ENCODE results near the gene PROCR. TPM values are rescaled to one million over a fixed set of nuclear protein-coding genes. Genes with fewer than 3 reads are reported as not detected.
A peak's percentile ranks its signal among the peaks of the same experiment; 100 is the strongest.
"Not testable (repeated sequence)": the region's sequence is repeated elsewhere in the genome, so short reads cannot be mapped to it uniquely, and the experiment has no call there.

PROCR gene
- total and polyA plus RNA-seq, 4 donors: 45.0 to 128 (median 78.2) TPM

DNA sequence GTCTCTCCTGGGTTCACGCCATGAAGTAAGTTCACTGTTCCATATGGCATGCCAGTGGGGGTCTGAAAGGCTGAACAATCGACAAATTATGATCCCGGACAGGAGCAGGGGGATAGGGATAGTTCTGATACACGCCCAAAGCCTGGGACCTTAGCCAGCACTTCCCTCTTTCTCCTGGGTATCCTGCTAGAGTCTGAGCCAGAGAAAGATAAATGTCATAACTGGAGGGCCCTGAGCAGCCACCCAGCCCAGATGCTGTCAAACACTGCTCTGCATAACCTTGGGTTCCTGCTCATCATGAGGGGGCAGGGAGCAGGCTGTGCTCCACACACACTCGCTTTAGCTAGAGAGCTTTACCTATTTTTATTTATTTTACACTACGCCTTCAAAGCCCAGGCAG lies 37.0 kb upstream of the PROCR start:
- Histone ChIP-seq H3K4me1 (ENCODE audit: control insufficient read depth in 1 of 2, insufficient read depth in 2 of 2, low read length in 2 of 2) (peaks cover 0 to 4% of the 10 kb centered on the region in 2 donors), H3K27ac (ENCODE audit: low read depth in 1 of 2, low read length in 2 of 2) (peak overlapping the region in 1 of 2 donors; percentile 86), H3K36me3 (ENCODE audit: control insufficient read depth in 1 of 2, insufficient read depth in 2 of 2, low read length in 1 of 2) (peaks cover 0 to 5% of the 10 kb centered on the region in 2 donors), H3K27me3 (ENCODE audit: control insufficient read depth in 1 of 2, insufficient read depth in 2 of 2, low read length in 1 of 2) (no peaks in the 10 kb centered on the region), H3K4me3 (ENCODE audit: low read length in 2 of 2) (no peak overlapping the region), H3K9me3 (ENCODE audit: control insufficient read depth, low read length) (no peaks in the 10 kb centered on the region)
- intact Hi-C loops (cut with DNase I): no loop called here
- WGBS, 2 donors: 38 to 46% methylated on average over 6 of the region's 6 CpGs
- ATAC-seq (ENCODE audit: low FRiP score) (peak; percentile 38), DNase-seq (no peak)

DNA sequence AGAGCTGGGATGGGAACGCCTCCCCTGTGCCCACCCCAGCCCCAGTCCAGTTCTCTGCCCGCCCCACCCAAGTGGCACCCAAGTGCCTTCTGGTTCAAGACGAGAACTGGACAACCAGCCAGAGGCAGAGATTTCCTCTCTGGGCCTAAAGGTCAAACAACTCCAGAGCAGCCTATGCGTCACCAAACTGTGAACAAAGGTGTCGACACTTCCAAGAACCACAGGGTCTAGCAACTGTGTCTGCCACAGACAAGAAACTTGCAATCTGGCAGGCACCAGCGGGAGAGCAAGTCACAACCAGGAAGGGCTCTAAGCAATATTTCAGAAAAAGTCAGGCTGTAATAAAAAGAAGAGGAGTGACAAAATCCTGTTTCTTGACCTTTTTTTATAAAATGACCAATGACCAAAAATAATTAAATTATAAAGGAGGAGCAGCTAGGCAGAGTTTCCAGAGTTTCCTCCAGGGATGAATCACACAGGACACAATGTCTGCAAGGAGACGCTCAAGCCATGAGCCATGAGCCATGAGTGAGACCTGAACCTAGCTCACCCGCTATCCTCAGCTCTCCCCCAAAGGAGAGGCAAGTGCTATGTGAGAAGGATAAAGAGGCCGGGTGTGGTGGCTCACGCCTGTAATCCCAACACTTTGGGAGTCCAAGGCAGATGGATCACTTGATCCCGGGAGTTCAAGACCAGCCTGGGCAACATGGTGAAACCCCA lies 35.8 kb upstream of the PROCR start:
- ATAC-seq (ENCODE audit: low FRiP score): peak; percentile 39
- peaks cover 0 to 3% of the 10 kb centered on the region in 2 donors for H3K36me3 ChIP-seq (ENCODE audit: control insufficient read depth in 1 of 2, insufficient read depth in 2 of 2, low read length in 1 of 2)
- H3K27me3 ChIP-seq (ENCODE audit: control insufficient read depth in 1 of 2, insufficient read depth in 2 of 2, low read length in 1 of 2): no peaks in the 10 kb centered on the region
- DNase-seq: no peak
- 91 to 92% methylated on average over 11 of the region's 11 CpGs for WGBS, 2 donors
- no peak overlapping the region for H3K27ac ChIP-seq (ENCODE audit: low read depth in 1 of 2, low read length in 2 of 2)
- intact Hi-C loops (cut with DNase I): no loop called here
- no peak overlapping the region for H3K4me3 ChIP-seq (ENCODE audit: low read length in 2 of 2)
- H3K9me3 ChIP-seq (ENCODE audit: control insufficient read depth, low read length): no peaks in the 10 kb centered on the region
- peaks cover 0 to 4% of the 10 kb centered on the region in 2 donors for H3K4me1 ChIP-seq (ENCODE audit: control insufficient read depth in 1 of 2, insufficient read depth in 2 of 2, low read length in 2 of 2)

DNA sequence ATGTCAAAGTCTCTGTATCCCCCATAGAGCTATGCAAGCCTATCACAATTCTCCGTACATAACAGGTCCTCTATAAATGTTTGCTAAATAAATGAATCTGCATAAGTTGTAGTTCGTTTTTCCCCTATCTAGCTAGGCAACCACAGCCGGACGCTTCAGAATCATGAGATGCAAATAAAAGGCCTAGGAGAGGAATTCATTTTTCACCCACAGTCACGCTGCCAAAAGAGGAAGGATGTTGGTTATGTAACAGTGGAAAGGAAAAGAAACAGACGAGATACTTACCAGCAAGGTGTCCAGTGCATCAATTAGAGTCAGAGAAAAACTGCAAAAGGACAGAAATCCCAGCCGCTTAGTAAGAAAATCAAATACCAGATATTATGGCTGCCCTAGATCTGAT lies 27.2 kb upstream of the PROCR start:
- H3K27ac ChIP-seq (ENCODE audit: low read depth in 1 of 2, low read length in 2 of 2): no peak overlapping the region
- H3K27me3 ChIP-seq (ENCODE audit: control insufficient read depth in 1 of 2, insufficient read depth in 2 of 2, low read length in 1 of 2): no peaks in the 10 kb centered on the region
- WGBS, 2 donors: 72 to 75% methylated on average over 7 of the region's 7 CpGs
- no peaks in the 10 kb centered on the region for H3K4me1 ChIP-seq (ENCODE audit: control insufficient read depth in 1 of 2, insufficient read depth in 2 of 2, low read length in 2 of 2)
- intact Hi-C loops (cut with DNase I): loop anchor here in 1 of 2 donors (5.0 kb wide), 3 partner anchors 47 to 133 kb away; partner anchors contain the start of gene MMP24OS
- no peak overlapping the region for H3K4me3 ChIP-seq (ENCODE audit: low read length in 2 of 2)
- no peak for ATAC-seq (ENCODE audit: low FRiP score)
- DNase-seq: no peak
- H3K9me3 ChIP-seq (ENCODE audit: control insufficient read depth, low read length): no peaks in the 10 kb centered on the region
- H3K36me3 ChIP-seq (ENCODE audit: control insufficient read depth in 1 of 2, insufficient read depth in 2 of 2, low read length in 1 of 2): no peaks in the 10 kb centered on the region

DNA sequence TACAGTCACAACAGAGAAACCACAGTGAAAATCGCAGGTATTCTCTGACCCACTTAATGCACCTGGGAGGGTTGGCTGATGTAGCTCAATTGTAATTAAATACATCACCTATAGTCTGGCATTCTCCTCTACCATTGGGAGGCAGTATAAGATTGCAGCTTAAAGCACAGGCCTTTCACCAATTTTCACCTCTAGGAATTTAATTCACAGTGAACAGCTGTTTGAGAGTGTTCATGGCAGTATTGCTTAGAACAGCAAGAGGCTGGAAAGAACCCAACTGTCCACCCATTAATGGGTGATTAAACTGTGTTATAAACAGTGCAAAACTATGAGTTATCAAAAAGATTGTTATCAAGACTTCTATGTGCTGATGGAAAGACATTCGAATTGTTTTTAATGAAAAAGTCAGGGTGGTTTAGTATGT lies 26.7 kb upstream of the PROCR start:
- WGBS, 2 donors: 55 to 72% methylated on average over 2 of the region's 2 CpGs
- Histone ChIP-seq H3K9me3 (ENCODE audit: control insufficient read depth, low read length) (no peaks in the 10 kb centered on the region), H3K27me3 (ENCODE audit: control insufficient read depth in 1 of 2, insufficient read depth in 2 of 2, low read length in 1 of 2) (no peaks in the 10 kb centered on the region), H3K36me3 (ENCODE audit: control insufficient read depth in 1 of 2, insufficient read depth in 2 of 2, low read length in 1 of 2) (no peaks in the 10 kb centered on the region), H3K4me3 (ENCODE audit: low read length in 2 of 2) (no peak overlapping the region), H3K4me1 (ENCODE audit: control insufficient read depth in 1 of 2, insufficient read depth in 2 of 2, low read length in 2 of 2) (no peaks in the 10 kb centered on the region), H3K27ac (ENCODE audit: low read depth in 1 of 2, low read length in 2 of 2) (no peak overlapping the region)
- intact Hi-C loops (cut with DNase I): loop anchor here in 1 of 2 donors (5.0 kb wide), 3 partner anchors 48 to 132 kb away; partner anchors contain the start of gene MMP24OS
- ATAC-seq (ENCODE audit: low FRiP score) (no peak), DNase-seq (no peak)

DNA sequence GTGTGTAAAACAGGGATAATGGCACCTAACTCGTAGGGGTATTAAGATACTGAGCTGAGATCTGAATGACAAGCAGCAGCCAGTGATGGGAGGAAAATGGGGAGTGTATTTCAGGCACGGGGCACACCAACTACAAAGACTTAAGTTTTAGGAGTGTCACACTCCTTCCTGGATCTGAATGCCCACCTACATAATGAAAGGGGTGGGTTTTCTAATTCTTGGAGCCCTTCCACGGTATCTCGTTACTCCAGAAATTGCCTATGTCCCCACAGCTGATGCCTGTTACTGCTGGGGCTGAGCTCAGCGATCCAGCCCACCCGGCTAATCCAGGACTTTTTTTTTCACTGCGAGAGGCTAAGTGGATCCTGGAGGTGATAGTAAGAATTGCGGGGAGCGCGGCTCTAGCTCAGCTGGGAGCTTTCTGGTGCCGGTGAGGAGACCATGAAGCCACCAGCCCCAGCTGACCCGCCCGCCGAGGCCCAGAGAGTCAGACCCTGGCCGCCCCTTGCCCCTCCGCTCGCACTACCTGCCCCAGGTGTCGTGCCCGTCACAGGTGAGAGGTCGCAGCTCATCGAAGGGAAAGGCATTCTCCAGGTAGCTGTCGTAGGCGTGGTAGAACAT lies 25.5 kb upstream of the PROCR start:
- peak; percentile 47 for ATAC-seq (ENCODE audit: low FRiP score)
- Histone ChIP-seq H3K4me3 (ENCODE audit: low read length in 2 of 2) (peak overlapping the region; percentile 36 to 49), H3K9me3 (ENCODE audit: control insufficient read depth, low read length) (no peaks in the 10 kb centered on the region), H3K4me1 (ENCODE audit: control insufficient read depth in 1 of 2, insufficient read depth in 2 of 2, low read length in 2 of 2) (no peaks in the 10 kb centered on the region), H3K36me3 (ENCODE audit: control insufficient read depth in 1 of 2, insufficient read depth in 2 of 2, low read length in 1 of 2) (no peaks in the 10 kb centered on the region), H3K27me3 (ENCODE audit: control insufficient read depth in 1 of 2, insufficient read depth in 2 of 2, low read length in 1 of 2) (no peaks in the 10 kb centered on the region), H3K27ac (ENCODE audit: low read depth in 1 of 2, low read length in 2 of 2) (peak overlapping the region in 1 of 2 donors; percentile 1)
- WGBS, 2 donors: 6% methylated on average over 23 of the region's 23 CpGs
- DNase-seq: peak; percentile 51 to 77
- intact Hi-C loops (cut with DNase I): loop anchor here in 1 of 2 donors (5.0 kb wide), 3 partner anchors 49 to 131 kb away; partner anchors contain the start of gene MMP24OS

DNA sequence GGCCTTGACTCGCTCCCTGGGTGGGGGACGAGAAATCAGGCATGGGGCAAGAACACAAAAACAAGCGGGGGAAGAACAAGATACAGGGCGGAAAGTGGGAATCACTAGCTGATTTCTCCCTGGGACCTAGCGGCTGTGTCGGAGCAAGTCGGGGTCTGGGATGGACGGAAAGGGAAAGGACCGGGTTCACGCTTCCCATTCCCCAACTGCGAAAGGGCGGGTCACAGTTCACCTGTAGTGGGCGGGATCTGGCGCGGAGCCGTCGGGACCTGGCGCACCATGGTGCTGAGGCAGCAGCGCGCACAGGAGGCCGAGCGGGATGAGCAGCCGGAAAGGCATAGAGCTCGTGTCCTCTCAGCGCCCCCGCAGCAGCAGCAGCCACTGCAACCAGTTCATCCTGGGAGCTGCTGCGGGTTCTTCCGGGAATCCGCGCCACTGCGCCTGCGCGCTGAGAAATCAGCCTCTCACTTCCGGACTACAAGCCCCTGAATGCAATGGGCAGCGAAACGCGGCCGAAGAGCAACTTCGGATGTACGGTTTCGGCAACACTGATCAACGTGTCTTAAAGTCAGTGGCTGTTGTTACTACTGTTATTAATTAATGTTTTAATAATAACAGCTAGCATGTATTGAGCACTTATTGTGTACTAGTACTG lies 24.8 kb upstream of the PROCR start, which contains the start of gene EDEM2:
EDEM2 (minus strand) TSS at position 417 of the 655 bp plus-strand sequence; CDS start at position 339, 78 bp downstream.
- Histone ChIP-seq H3K4me3 (ENCODE audit: low read length in 2 of 2) (peak within 1 kb of the TSS; percentile 45 to 49), H3K36me3 (ENCODE audit: control insufficient read depth in 1 of 2, insufficient read depth in 2 of 2, low read length in 1 of 2) (no peaks in the 10 kb centered on the region), H3K27me3 (ENCODE audit: control insufficient read depth in 1 of 2, insufficient read depth in 2 of 2, low read length in 1 of 2) (no peaks in the 10 kb centered on the region), H3K4me1 (ENCODE audit: control insufficient read depth in 1 of 2, insufficient read depth in 2 of 2, low read length in 2 of 2) (no peaks in the 10 kb centered on the region), H3K9me3 (ENCODE audit: control insufficient read depth, low read length) (no peaks in the 10 kb centered on the region), H3K27ac (ENCODE audit: low read depth in 1 of 2, low read length in 2 of 2) (peak within 1 kb of the TSS in 1 of 2 donors; percentile 10)
- peak; percentile 96 for ATAC-seq (ENCODE audit: low FRiP score)
- DNase-seq: peak; percentile 96 to 99
- 0% methylated on average over 42 of the region's 42 CpGs for WGBS, 2 donors
- intact Hi-C loops (cut with DNase I): loop anchor here in 1 of 2 donors (5.0 kb wide), 3 partner anchors 50 to 130 kb away; partner anchors contain the start of gene MMP24OS

DNA sequence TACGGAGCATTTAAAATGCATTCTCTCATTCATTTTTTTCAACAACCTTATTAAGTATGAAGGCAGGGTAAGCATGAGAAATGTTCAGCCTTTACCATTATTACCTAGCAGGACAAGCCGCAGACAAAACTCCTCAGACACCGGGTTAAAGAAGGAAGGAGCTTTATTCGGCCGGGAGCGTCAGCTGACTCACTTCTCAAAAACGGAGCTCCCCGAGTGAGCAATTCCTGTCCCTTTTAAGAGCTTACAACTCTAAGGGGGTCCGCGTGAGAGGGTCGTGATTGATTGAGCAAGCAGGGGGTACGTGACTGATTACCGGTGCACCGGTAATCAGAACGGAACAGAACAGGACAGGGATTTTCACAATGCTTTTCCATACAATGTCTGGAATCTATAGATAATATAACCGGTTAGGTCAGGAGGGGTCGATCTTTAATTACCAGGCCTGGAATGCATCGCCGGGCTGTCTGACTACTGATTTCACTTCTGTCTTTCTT lies 24.2 kb upstream of the PROCR start:
- not testable (repeated sequence) for H3K9me3 ChIP-seq (ENCODE audit: control insufficient read depth, low read length); H3K4me1 ChIP-seq (ENCODE audit: control insufficient read depth in 1 of 2, insufficient read depth in 2 of 2, low read length in 2 of 2); ATAC-seq (ENCODE audit: low FRiP score); H3K27me3 ChIP-seq (ENCODE audit: control insufficient read depth in 1 of 2, insufficient read depth in 2 of 2, low read length in 1 of 2); H3K36me3 ChIP-seq (ENCODE audit: control insufficient read depth in 1 of 2, insufficient read depth in 2 of 2, low read length in 1 of 2)
- intact Hi-C loops (cut with DNase I): loop anchor here in 1 of 2 donors (5.0 kb wide), 3 partner anchors 50 to 130 kb away; partner anchors contain the start of gene MMP24OS
- peak overlapping the region in 1 of 2 donors; percentile 10 for H3K27ac ChIP-seq (ENCODE audit: low read depth in 1 of 2, low read length in 2 of 2)
- H3K4me3 ChIP-seq (ENCODE audit: low read length in 2 of 2): peak overlapping the region; percentile 45 to 49
- WGBS, 2 donors: 5% methylated on average over 19 of the region's 19 CpGs
- peak in 1 of 2 donors; percentile 61 for DNase-seq

DNA sequence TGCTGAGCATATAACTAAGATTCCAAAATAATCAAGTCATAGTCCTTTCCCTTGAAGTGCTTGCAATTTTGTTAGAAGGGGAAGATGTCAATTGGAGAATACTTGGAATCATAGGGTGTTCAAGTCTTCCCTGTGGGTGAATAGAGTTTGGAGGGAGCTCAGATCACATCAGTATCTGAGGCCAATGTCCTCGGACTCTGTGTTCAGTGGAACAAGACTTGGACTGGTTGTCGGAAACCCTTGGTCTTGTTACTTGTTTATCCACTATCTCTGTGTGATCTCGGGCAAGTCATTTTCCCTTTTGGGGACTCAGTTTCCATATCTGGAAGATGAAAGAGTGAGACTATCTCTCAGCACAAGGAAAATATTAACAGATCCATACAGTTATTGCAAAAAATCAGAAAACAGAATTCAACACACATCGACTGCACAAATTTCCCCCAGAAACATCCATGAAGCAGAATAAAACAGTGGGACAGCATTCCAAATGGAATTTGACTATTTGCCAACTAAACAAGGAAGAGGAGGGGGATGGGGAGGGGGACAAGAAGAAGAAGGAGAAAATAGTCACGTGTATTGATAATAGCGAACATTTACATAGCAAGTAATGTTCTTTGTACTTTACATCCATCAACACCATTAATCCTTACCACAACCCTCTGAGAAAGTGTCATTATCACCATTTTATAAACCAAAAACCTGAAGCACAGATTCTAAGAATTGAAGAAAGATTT lies 20.9 kb upstream of the PROCR start:
- Histone ChIP-seq H3K27ac (ENCODE audit: low read depth in 1 of 2, low read length in 2 of 2) (no peak overlapping the region), H3K27me3 (ENCODE audit: control insufficient read depth in 1 of 2, insufficient read depth in 2 of 2, low read length in 1 of 2) (no peaks in the 10 kb centered on the region), H3K4me3 (ENCODE audit: low read length in 2 of 2) (no peak overlapping the region), H3K36me3 (ENCODE audit: control insufficient read depth in 1 of 2, insufficient read depth in 2 of 2, low read length in 1 of 2) (no peaks in the 10 kb centered on the region), H3K9me3 (ENCODE audit: control insufficient read depth, low read length) (no peaks in the 10 kb centered on the region), H3K4me1 (ENCODE audit: control insufficient read depth in 1 of 2, insufficient read depth in 2 of 2, low read length in 2 of 2) (no peaks in the 10 kb centered on the region)
- WGBS, 2 donors: 88 to 89% methylated on average over 6 of the region's 6 CpGs
- ATAC-seq (ENCODE audit: low FRiP score) (no peak), DNase-seq (no peak)
- intact Hi-C loops (cut with DNase I): no loop called here
